Natural killer cell (primary cell): Measurements from ENCODE around the gene FARP1. TPM values are rescaled to one million over a fixed set of nuclear protein-coding genes. Genes with fewer than 3 reads are reported as not detected.

Source experiments
- ATAC-seq, 3 donors: fragments of 150-1000 bp in 2 of 3; fragments of 200-7000 bp in 1 of 3; cut with Tn5 transposase; 1 replicate in 1 of 3; 2 replicates in 2 of 3; pipeline ENCODE4 v1.10.0; 2021; ENCODE audit warnings: mild to moderate bottlenecking in 2 of 3, moderate library complexity in 2 of 3
- DNase-seq, 2 donors: peaks; one replicate each; pipeline versions ENCODE4 v3.0.0 to v3.0.0-alpha.2; 2013 to 2021; ENCODE audit warnings: mixed read lengths in 1 of 2
- H3K27ac ChIP-seq: one replicate; pipeline ENCODE4 v1.5.1; 2013; ENCODE audit warnings: mild to moderate bottlenecking, low read length
- H3K27me3 ChIP-seq: one replicate; pipeline ENCODE4 v1.6.1; 2013; ENCODE audit warnings: low read length; ENCODE audit not compliant: control insufficient read depth, insufficient read depth
- H3K36me3 ChIP-seq: one replicate; pipeline ENCODE4 v1.6.1; 2013; ENCODE audit warnings: low read length; ENCODE audit not compliant: control insufficient read depth, insufficient read depth
- H3K4me1 ChIP-seq: one replicate; pipeline ENCODE4 v1.6.1; 2013; ENCODE audit warnings: low read length; ENCODE audit not compliant: control insufficient read depth, insufficient read depth
- H3K4me3 ChIP-seq: one replicate; pipeline ENCODE4 v1.5.1; 2013; ENCODE audit warnings: low read length
- H3K9me3 ChIP-seq: one replicate; pipeline ENCODE4 v1.6.1; 2013; ENCODE audit warnings: low read length; ENCODE audit not compliant: control insufficient read depth, insufficient read depth
- H3K27ac Mint-ChIP-seq, 2 donors: one replicate each; pipeline ENCODE4 v1.8.0; 2022; ENCODE audit warnings: mild to moderate bottlenecking in 2 of 2, mixed read lengths in 2 of 2, moderate library complexity in 1 of 2
- H3K27me3 Mint-ChIP-seq, 2 donors: one replicate each; pipeline ENCODE4 v1.8.0; 2022; ENCODE audit warnings: low read depth in 2 of 2, mixed read lengths in 2 of 2
- H3K36me3 Mint-ChIP-seq: one replicate; pipeline ENCODE4 v1.8.0; 2022; ENCODE audit warnings: mixed read lengths
- H3K4me1 Mint-ChIP-seq, 2 donors: one replicate each; pipeline ENCODE4 v1.8.0; 2022; ENCODE audit warnings: mixed read lengths in 2 of 2
- H3K4me3 Mint-ChIP-seq: one replicate; pipeline ENCODE4 v1.8.0; 2022; ENCODE audit warnings: mild to moderate bottlenecking, moderate library complexity, mixed read lengths
- H3K9me3 Mint-ChIP-seq, 2 donors: one replicate each; pipeline ENCODE4 v1.8.0; 2022; ENCODE audit warnings: mixed read lengths in 2 of 2
- CTCF ChIP-seq: fragments of 200-600 bp; IDR thresholded peaks from one replicate; pipeline ENCODE4 v1.8.0; 2022; ENCODE audit warnings: antibody characterized with exemption
- WGBS: methylation state at CpG from one replicate; pipeline ENCODE4 v1.1.7; 2013; ENCODE audit warnings: missing lambda C conversion rate; ENCODE audit not compliant: insufficient coverage; 5-methylcytosine and 5-hydroxymethylcytosine counted together
- intact Hi-C: fragments of 100-400 bp; cut with micrococcal nuclease; formaldehyde crosslinking; loops from one replicate; pipeline ENCODE4 v1.14.2; 2022
- total RNA-seq, 4 donors: library from RNA; stranded (reverse); fragments of 120-200 nt in 1 of 4; gene quantifications; one replicate each; pipeline versions ENCODE4 v1.2.3 to v1.2.4, GENCODE V29; 2013 to 2022

FARP1 gene
- total RNA-seq, 3 donors from 2014 or later (not counting 1 experiment from before 2014, with no cell fraction given) = 0.71 to 1.2 (median 1.1) TPM

GRCh38 chr13:98162935-98163334 lies 20.0 kb downstream of the FARP1 start:
- no peak overlapping the region for H3K27ac Mint-ChIP-seq
- 98% methylated on average over 5 of the region's 5 CpGs for WGBS
- H3K9me3 ChIP-seq = no peaks in the 10 kb centered on the region
- no peaks in the 10 kb centered on the region for H3K27me3 ChIP-seq
- H3K36me3 ChIP-seq = no peaks in the 10 kb centered on the region
- H3K27ac ChIP-seq = no peak overlapping the region
- H3K4me1 ChIP-seq = no peaks in the 10 kb centered on the region
- no peaks in the 10 kb centered on the region for H3K4me1 Mint-ChIP-seq
- TF ChIP-seq CTCF = no peak
- no peaks in the 10 kb centered on the region for H3K36me3 Mint-ChIP-seq
- H3K27me3 Mint-ChIP-seq = peaks cover 0 to 3% of the 10 kb centered on the region in 2 donors
- H3K9me3 Mint-ChIP-seq = peaks cover 0 to 2% of the 10 kb centered on the region in 2 donors
- no peak overlapping the region for H3K4me3 ChIP-seq
- no peak for ATAC-seq
- no peak for DNase-seq
- intact Hi-C loops = no loop called here
- no peak overlapping the region for H3K4me3 Mint-ChIP-seq

GRCh38 chr13:98169331-98169730 lies 26.4 kb downstream of the FARP1 start:
- H3K27me3 Mint-ChIP-seq = peaks cover 4 to 8% of the 10 kb centered on the region in 2 donors
- no peak for TF ChIP-seq CTCF
- H3K4me1 Mint-ChIP-seq = no peaks in the 10 kb centered on the region
- no peaks in the 10 kb centered on the region for H3K27me3 ChIP-seq
- WGBS = 90% methylated on average over 2 of the region's 3 CpGs
- H3K4me1 ChIP-seq = no peaks in the 10 kb centered on the region
- no peaks in the 10 kb centered on the region for H3K36me3 Mint-ChIP-seq
- H3K36me3 ChIP-seq = no peaks in the 10 kb centered on the region
- H3K9me3 Mint-ChIP-seq = no peaks in the 10 kb centered on the region
- ATAC-seq (no peak), DNase-seq (no peak)
- no peaks in the 10 kb centered on the region for H3K9me3 ChIP-seq
- no peak overlapping the region for H3K4me3 Mint-ChIP-seq
- intact Hi-C loops = no loop called here
- H3K4me3 ChIP-seq = no peak overlapping the region
- no peak overlapping the region for H3K27ac ChIP-seq
- no peak overlapping the region for H3K27ac Mint-ChIP-seq

GRCh38 chr13:98171900-98172589 lies 29.2 kb downstream of the FARP1 start:
- H3K4me3 Mint-ChIP-seq = no peak overlapping the region
- TF ChIP-seq CTCF = no peak
- Histone ChIP-seq H3K4me1 (no peaks in the 10 kb centered on the region), H3K9me3 (no peaks in the 10 kb centered on the region), H3K27ac (no peak overlapping the region), H3K27me3 (no peaks in the 10 kb centered on the region), H3K4me3 (no peak overlapping the region), H3K36me3 (no peaks in the 10 kb centered on the region)
- no peaks in the 10 kb centered on the region for H3K9me3 Mint-ChIP-seq
- intact Hi-C loops = no loop called here
- no peak overlapping the region for H3K27ac Mint-ChIP-seq
- H3K36me3 Mint-ChIP-seq = no peaks in the 10 kb centered on the region
- WGBS = 90% methylated on average over 14 of the region's 14 CpGs
- no peaks in the 10 kb centered on the region for H3K4me1 Mint-ChIP-seq
- ATAC-seq (no peak), DNase-seq (no peak)
- H3K27me3 Mint-ChIP-seq = peaks cover 4 to 8% of the 10 kb centered on the region in 2 donors
